Measurements from ENCODE around the gene GPR137.

The GPR137 gene

DNA sequence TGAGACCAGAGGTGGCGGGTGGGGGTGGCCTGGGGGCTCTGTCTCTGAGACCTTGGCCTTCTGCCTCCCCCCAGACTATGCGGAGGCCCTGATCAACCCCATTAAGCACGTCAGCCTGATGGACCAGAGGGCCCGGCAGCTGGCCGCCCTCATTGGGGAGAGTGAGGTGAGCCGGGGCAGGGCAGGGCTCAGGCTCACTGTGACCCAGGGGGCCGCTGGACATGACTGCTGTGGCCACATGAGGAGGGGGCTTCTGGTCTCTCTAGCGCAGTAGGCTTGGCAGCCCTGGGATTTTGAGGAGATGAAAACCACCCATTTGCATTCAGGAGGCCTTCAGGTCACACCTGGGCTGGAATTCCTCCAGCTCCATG, 21.7 kb upstream of the GPR137 start:
- no peak for DNase-seq (ENCODE audit: low spot score)

DNA sequence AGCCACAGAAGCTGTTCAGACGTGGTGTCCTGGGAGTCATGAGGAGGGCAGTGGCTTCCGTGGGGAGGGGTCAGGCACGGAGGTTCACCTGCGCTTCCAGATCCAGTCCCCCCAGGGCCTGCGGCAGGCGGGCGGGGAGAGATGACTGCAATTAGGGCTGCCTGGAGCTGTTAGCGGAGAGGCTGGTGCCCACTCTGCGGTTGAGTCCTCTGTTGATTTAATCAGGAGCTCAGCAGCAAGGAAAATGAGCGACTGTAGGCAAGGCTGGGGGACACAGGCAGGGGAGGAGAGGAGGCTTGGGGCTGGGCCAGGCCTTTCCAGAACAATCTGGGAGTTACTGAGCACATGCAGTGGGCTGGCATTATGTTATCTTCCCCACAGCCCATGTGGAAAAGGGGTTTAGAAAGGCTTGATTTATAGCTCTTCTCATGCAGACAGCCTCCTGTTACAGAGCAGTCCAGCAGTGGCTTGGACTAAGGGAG, 21.2 kb upstream of the GPR137 start:
- no peak for DNase-seq (ENCODE audit: low spot score)

DNA sequence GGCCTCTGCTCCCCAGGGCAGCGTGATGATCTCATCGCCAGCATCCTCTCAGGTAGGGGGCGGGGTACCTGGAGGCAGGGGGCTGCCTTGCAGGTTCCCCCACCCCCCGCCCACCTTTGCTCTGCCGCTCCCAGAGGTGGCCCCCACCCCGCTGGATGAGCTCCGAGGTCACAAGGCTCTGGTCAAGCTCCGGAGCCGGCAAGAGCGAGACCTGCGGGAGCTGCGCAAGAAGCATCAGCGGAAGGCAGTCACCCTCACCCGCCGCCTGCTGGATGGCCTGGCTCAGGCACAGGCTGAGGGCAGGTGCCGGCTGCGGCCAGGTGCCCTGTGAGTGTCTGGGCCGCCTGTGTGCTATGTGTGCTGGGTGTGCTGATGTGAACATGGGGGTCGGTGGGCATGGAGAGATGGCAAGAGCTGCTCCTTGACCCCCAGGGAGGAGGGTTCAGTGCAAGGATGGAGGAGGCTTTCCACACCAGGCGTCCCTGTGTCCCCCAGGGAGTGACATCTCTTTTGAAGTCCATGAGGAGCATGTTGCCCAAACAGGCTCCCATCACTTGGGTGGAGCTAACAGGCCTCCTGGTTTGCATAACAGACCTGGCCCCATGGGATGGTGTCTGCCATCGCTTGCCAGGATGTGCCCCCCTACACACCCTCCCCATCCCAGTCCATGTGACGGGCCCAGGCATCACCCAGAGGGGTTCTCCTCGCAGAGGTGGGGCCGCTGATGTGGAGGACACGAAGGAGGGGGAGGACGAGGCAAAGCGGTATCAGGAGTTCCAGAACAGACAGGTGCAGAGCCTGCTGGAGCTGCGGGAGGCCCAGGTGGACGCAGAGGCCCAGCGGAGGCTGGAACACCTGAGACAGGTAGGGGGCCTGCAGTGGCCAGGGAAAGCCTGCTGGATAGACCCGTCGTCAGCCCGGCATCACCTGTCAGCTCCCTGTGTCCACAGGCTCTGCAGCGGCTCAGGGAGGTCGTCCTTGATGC, 20.2 kb upstream of the GPR137 start:
- no peak for DNase-seq (ENCODE audit: low spot score)

DNA sequence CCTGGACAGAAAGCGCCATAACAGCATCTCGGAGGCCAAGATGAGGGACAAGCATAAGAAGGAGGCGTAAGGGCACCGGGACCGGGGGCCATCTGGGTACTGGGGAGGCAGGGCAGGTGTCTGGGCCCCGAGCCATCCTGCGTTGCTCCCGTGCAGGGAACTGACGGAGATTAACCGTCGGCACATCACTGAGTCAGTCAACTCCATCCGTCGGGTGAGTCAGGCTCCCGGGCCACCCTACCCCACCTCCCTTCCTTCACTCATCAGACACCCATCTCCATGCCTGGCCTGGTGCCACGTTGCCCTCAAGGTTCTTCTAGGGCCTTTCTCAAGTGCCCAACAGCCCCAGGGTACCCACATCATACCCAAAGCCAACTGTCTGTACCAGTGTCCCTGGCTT, 19.3 kb upstream of the GPR137 start:
- no peak for DNase-seq (ENCODE audit: low spot score)

DNA sequence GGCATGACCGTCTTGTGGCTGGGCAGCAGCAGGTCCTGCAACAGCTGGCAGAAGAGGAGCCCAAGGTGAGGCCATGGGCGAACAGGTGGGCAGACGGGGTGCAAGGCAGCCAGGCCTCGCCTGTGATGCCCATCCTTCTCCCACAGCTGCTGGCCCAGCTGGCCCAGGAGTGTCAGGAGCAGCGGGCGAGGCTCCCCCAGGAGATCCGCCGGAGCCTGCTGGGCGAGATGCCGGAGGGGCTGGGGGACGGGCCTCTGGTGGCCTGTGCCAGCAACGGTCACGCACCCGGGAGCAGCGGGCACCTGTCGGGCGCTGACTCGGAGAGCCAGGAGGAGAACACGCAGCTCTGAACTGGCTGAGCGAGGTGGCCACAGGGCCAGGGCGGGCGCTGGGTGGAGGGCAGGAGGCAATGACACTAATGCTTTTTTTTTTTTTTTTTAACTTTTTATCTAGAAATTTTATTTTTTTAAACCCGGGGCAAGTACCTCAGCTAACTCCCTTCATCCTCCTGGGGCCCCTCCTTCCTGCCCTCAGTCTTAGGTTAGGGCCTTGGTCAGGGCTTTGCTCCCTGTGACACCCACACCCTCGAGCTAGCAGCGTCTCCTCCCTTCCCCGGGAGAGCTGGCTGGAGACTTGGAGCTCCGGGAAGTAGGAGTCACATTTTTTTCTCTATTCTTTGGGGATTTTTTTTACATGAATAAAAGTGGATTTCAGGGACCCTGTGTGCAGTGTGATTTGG, 18.3 kb upstream of the GPR137 start:
- no peak for DNase-seq (ENCODE audit: low spot score)

DNA sequence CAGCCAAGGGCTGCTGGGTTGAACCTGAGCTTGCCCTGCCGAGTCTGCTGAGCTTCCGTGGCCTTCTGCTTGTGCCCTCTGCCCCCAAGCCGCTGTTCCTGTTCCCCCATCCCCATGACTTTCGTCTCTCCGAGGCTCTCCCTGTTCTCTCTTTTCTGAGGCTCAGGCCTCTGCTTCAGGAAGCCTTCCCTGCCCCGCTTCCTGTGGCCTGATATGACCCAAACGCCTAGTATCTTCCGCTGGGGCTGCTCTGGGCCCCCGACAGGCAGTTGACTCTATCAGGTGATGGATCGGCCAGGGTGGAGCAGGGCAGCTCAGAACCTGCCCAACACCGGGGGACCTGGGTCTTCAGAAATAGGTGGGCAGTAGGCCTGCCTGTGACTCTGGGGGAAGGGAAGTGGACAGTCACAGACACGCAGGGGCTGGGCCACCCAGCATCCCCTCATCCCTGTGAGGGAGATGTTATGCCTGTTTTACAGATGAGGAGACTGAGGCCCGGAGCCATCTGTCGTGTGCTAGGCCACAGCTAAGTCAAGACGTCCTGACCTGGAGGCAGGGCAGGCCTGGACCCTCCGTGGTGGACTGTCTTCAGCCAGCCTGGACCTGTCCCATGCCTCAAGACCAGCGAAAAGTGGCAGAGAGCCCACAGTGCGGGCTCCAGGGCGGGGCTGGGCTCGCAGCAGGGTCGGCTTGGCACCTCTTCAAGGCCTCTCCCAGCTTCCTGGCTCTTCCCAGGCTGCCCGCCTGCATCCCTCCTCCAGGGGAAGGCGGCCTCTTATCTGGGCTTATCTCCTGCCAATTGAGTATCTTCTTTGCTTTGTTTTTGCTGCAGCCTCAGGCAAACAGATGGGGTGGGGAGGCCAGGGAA, 17.4 kb upstream of the GPR137 start:
- no peak for DNase-seq (ENCODE audit: low spot score)

DNA sequence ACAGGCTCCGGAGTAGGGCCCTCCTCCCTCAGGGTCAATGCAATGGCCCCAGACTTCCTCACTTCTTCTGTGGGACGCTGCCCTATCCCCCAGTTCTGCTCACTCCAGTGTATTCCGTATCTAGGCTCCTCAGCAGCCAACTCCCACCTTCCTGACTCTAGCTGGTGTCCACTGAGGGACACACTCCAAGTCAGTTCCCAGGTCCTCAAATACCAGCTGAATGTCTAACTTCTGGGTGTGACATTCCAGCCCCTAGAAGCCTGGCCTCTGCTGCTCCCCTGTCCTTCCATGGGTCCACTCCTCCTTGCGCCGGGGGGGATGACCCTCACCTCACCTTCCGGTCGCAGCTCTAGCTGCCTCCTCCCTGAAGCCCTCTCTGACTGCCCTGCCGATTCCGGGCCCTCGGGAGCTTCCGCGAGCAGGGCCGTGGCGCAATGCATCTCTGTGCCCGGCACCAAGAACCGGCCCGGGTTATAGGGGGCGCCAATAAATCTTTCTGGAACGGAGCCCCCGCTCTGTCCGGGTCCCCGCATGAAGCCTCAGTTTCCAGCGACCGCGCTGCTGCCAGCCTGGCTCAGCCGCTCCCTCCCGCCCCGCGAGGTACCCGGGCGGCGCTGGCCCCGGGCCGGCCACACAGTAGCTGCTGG, 16.6 kb upstream of the GPR137 start:
- no peak for DNase-seq (ENCODE audit: low spot score)

DNA sequence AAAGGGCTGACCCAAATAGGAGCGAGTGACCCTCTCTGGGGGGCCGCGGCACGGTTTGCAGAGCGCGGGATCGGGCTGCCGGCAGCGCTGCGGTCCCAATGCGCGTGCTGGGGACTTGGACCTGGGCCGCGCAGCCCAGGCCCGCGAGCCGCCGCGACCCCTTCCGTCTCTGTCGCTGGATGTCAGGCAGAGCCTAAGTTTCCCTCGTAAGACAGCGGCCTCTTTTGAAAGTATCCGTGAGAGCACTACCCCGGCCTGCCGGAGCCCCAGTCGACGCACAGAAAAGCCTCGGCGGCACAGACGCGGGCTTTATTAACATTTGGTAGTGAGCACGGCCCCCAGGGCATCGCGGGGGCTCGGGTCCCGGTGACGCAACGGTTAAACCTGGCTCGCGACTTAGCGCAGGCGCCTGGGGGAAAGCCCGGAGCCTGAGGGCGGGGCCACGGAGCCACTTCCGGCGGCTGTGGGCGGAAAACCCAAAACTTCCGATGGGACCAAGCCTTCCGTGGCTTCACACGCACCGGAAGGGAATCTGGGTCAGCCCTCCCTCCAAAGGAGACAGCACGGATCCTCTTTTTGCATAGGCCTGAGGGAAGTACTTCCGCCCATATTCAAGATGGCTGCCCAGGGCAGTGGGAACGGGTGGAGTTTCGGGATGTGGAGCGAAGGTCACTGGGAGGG, 16.0 kb upstream of the GPR137 start:
- peak; percentile 79 for DNase-seq (ENCODE audit: low spot score)

DNA sequence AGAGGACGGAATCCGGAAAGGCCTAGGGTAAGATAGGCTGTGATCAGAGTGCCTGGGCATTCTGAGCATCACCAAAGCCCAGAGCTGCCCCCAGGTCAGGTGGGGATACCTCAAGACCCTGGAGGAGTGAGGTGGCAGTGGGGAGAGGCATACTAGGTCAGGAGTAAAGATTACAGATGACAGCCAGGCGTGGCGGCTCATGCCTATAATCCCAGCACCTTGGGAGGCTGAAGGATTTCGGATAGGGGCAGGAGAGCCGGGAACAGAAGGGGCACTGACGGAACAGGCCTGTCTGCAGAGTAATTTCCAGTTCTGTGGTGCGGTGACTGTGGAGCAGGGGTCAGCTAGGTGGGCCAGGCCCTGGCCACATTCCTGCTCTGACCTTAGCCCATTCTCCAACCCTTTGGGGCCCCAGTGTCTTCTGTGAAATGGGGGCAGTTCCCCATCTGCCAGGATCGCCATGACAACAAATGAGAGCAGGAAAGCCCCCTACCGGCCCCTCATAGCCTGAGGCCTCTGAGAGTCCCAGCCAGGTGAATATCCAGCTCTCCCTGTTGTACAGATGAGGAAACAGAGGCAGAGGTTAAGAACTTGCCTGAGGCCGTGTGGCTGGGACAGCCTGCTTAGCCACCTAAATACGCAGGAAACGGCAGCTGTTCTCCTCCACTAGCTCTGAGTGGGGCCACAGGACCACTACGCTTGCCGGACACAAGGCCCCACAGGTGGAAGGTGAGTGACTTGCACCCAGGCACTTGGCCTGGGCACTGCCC, 10.4 kb upstream of the GPR137 start:
- no peak for DNase-seq (ENCODE audit: low spot score)

DNA sequence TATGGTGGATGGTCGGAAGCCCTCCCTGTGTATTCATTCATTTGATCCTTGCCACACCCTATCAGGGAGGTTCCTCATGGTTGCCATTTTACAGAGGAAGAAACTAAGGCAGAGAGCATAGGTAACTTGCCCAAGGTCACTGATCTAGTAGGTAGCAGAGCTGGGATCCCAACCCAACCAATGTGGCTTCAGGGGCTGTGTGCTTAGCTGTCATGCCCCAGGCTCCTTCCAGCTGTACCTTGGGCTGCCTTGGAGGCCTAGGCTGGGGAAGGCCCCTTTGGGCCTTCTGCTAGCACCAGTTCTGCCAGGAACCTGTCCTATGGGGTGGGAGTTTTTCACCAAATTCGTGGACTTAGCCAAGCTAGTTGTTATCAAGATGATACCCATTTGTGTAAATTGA, 9.8 kb upstream of the GPR137 start:
- no peak for DNase-seq (ENCODE audit: low spot score)

DNA sequence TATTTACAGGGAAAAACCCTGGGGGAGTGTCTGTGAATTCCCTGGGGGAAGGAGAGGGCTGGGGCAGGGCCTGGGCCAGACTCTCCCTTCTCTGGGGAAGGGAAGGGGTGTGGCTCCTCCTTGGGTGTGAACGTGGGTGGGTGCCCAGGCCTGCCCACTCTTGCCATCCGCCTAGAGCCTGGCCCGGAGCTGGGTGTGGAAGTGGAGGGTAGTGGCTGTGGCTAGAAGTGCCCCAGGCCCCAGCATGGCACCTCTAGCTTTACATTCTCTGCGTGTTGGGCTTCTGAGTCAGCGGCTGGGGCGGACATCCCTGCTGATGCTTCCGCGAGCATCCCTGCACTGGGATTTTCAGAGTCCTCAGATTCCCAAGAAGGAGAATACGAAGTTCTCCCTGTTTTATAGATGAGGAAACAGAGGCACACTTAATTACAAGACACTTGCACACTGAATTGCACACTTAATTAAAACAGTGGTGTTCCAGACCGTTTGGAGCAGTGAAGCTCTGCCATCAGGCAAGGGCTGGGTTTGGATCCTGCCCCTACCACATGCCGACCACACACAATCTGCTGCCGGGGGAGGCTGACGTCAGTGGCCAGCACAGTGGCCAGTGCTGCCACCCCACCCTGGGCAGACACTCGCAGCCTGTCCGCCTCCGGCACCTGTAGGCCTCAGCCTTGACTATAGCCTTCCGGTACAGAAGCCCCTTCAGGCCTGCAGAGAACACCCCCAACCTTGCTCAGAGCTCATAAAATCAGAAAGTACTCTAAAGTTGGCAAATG, 8.8 kb upstream of the GPR137 start:
- DNase-seq (ENCODE audit: low spot score): no peak

DNA sequence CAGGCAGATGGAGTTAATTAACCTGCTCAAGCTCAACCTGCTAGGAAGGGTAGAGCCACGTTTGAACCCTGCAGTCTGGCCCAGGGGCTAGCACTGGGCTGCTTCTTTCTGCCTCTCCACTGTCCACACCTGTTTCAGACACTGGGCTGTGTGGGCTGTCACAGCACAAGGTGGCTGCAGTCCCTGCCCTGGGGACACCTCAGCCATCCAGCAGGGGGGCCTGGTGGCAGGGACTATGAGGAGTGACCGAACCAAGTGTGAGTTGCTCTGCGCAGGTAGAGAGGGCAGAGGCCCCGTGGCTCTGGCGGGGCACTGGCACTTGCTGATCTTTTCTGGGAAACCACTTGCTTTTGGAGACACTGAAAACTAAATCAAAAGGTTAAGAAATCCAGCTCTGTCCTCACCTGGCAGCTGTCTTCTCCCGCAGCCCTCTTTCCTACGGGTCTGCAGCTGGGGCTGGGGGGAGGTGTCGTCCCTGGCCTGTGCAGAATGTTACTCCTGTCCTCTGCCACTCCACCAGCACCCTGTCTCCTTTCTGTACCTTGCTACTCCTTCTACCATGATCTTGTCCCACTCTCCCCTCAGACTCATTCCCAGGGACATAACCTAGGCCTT, 7.0 kb upstream of the GPR137 start:
- DNase-seq (ENCODE audit: low spot score): no peak

DNA sequence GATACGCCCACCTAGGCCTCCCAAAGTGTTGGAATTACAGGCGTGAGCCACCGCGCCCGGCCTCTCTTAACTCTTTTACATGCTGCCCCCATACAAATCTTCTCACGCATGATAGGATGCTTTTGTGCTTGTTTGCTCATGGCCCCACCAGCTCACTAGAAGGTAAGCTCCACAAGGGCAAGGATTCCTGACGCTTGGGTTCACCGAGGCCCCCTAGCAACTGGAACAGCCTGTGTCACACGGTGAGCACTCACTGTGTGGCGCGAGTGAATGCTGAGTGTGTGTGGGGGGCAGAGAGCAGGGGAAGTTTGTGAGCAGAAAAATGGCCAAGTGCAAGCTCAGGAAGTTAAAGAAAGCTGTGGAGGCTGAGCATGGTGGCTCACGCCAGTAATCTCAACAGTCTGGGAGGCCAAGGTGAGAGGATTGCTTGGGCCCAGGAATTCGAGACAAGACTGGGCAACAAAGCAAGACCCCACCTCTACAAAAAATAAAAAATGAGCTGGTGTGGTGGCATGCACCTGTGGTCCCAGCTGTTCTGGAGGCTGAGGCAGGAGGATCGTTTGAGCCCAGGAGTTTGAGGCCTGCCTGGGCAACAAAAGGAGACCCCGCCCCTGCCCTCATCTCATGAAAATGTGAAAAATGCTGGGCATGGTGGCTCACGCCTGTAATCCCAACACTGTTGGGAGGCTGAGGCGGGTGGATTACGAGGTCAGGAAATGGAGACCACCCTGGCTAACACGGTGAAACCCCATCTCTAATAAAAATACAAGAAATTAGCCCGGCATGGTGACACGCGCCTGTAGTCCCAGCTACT, 3.5 kb upstream of the GPR137 start:
- DNase-seq (ENCODE audit: low spot score): no peak

DNA sequence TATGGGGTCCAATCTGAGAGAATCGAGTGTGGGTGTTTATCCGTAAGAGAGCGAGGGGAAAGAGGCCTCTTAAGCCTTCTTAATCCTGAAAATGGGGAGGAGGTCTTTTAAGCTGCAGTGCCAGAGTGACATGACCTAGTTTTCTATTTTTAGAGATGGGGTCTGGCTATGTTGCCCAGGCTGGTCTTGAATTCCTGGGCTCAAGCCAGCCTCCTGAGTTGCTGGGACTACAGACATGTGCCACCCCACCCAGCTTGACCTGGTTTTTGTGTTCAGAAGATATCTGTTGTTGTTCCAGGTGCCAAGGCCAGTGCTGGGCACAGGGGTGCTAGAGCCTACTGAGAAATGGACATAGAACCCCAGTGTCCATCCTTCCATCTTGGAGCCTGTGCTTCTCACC, 2.6 kb upstream of the GPR137 start:
- no peak for DNase-seq (ENCODE audit: low spot score)

DNA sequence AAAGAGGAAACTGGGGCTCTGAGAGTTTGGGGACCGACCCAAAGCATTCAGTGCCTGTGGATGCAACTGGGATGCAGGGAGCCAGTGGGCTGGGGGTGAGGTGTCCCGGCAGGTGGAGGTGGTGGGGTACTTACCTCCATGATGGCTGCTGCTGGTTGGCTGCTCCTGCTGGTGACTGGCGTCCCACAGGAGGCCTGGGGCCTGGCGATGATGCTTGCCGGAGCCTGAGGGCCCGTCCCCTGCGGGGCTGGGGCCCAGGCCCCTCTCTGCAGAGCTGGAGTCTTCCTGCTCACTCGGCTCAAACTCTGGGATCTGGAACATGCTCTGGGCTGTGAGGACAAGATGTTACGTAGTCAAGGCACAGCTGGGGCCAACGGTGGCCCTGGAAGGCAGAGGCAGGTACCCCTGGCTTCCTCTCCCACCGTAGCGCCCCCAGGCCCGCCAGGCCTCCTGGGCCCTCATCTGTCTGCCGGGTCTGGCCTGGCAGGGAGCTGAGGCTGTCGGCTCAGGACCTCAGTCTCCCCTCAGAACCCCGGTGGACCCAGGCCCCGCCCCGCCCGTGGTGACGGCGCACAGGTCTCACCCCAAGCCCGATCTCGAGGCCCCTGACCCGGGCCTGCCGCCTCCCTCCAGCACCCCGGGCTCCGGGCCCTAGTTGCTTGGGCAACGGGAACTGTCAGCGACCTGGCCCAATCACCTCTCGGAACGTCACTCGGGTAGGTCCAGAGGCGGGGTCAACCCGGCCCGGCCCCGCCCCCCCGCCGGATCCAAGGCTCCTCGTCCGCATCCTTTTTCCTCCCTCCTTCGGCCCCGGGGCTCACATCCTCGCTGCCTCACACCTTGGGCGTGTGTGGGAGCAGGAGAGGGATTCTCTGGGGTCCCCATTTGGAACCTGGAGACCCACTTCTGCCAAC, 1.3 kb upstream of the GPR137 start, which contains the start of gene BAD:
Gene BAD (minus strand): TSS at position 618 of the 914 bp plus-strand sequence. CDS start 297 bp downstream, at position 321.
- DNase-seq (ENCODE audit: low spot score): peak; percentile 94

DNA sequence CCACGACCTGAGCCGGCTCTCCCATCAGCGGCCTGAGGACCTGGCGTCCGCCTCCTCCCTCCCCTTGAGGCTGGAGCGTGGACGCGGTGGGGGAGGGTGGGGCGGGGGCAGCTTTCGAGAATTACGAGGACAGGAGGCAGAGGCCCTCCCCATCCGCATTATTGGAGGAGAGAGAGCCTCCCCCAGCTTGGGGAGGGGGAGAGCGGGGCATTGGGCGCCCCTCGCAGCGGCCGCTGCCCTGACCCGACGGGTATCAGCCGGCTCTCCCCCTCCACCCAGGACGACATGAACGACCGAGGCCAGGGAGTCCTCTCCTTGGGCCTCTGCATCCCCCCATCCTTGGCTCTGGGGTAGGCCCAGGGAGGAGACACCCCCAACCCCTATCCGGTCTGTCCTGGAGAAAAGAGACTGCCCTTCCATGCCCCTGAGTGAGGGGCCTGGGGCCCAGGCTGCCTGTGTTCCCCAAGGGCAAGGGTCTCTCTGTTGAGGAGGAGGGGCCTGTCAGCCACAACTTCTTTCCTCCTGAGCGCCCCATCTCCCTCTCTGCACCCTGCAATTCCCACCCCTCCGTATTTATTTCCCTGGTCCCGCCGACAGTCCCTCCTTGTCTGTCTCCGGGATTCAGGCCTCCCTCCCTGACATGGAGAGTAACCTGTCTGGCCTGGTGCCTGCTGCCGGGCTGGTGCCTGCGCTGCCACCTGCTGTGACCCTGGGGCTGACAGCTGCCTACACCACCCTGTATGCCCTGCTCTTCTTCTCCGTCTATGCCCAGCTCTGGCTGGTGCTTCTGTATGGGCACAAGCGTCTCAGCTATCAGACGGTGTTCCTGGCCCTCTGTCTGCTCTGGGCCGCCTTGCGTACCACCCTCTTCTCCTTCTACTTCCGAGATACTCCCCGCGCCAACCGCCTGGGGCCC, 495 bp downstream of the GPR137 start:
- DNase-seq (ENCODE audit: low spot score): no peak
